ENCODE data around the gene PAGE3. TPM values are rescaled to one million over a fixed set of nuclear protein-coding genes. Genes with fewer than 3 reads are reported as not detected.

PAGE3 gene
- total RNA-seq (2012; rRNA removed) (not detected in 2 replicates), polyA plus RNA-seq (2012; rRNA removed) (not detected in 2 replicates), Bru-seq, nascent RNA (not detected), BruChase-seq, experiment 1, labeled RNA remaining after a 6-hour chase (not detected), BruChase-seq, experiment 2, labeled RNA remaining after a 2-hour chase (not detected)
- polyA plus RNA-seq (2012; cell fraction: cytosol; rRNA removed): not detected in 2 replicates
- polyA plus RNA-seq (2012; cell fraction: nucleus; rRNA removed; ENCODE audit: low replicate concordance): not detected in 2 replicates
- long read RNA-seq: 0 reads

- Histone ChIP-seq H3K9ac (ENCODE audit: low read depth, low read length) (no peak within 1 kb of the TSS), H3K27ac (ENCODE audit: insufficient read depth, low read length) (no peak within 1 kb of the TSS), H3K14ac (replicated peaks; ENCODE audit: low read depth, low read length) (no peak within 1 kb of the TSS), H2AFZ (replicated peaks; ENCODE audit: low read length, poor library complexity) (no peak within 1 kb of the TSS), H3K4ac (ENCODE audit: low read depth, low read length) (no peak within 1 kb of the TSS), H3K9me1 (ENCODE audit: insufficient read depth, low read length) (no peaks in the 10 kb centered on the region), H3K79me1 (ENCODE audit: low read depth in 1 of 2, low read length in 2 of 2) (no peaks in the 10 kb centered on the region), H2AK5ac (ENCODE audit: low read depth, low read length) (no peak within 1 kb of the TSS), H4K20me1 (ENCODE audit: insufficient read depth, low read length) (no peaks in the 10 kb centered on the region), H3K4me3 (ENCODE audit: insufficient read depth, low read depth, low read length) (no peak within 1 kb of the TSS), H3K18ac (ENCODE audit: low read depth, low read length) (no peak within 1 kb of the TSS), H4K8ac (ENCODE audit: low read depth in 2 of 2, low read length in 2 of 2) (no peak within 1 kb of the TSS), H2BK20ac (ENCODE audit: low read depth, low read length) (no peak within 1 kb of the TSS), H2AK9ac (replicated peaks; ENCODE audit: low read depth, low read length, poor library complexity) (no peak within 1 kb of the TSS), H4K5ac (ENCODE audit: low read depth, low read length) (no peak within 1 kb of the TSS), H3K56ac (ENCODE audit: extremely low read depth, insufficient read depth, low read length) (no peak within 1 kb of the TSS), H3K23ac (ENCODE audit: low read depth, low read length) (no peak within 1 kb of the TSS), H3K4me2 (ENCODE audit: low read depth, low read length) (no peak within 1 kb of the TSS), H3K9me3 (ENCODE audit: control insufficient read depth, insufficient read depth, low read length) (no peaks in the 10 kb centered on the region; the same call in 1 of the 2 replicates), H2BK15ac (ENCODE audit: low read depth, low read length) (no peak within 1 kb of the TSS), H2BK120ac (ENCODE audit: low read depth, low read length) (no peak within 1 kb of the TSS), H3K27me3 (ENCODE audit: control insufficient read depth, insufficient read depth, low read length) (no peaks in the 10 kb centered on the region), H2BK5ac (ENCODE audit: low read depth, low read length, poor library complexity, severe bottlenecking) (no peak within 1 kb of the TSS), H4K91ac (ENCODE audit: insufficient read depth, low read depth, low read length) (no peak within 1 kb of the TSS), H3K4me1 (ENCODE audit: control insufficient read depth, insufficient read depth, low read length) (no peaks in the 10 kb centered on the region), H3K36me3 (ENCODE audit: control insufficient read depth, insufficient read depth, low read length) (no peaks in the 10 kb centered on the region)
- no TSS peak for BruUV-seq (replicated peaks)
- in situ Hi-C loops (cut with MboI; ENCODE audit: low sequenced_read_pairs): no loop called here
- WGBS, 2 experiments (ENCODE audit: extremely low coverage in 2 of 2, insufficient read length in 1 of 2): 71% methylated on average over 1 of the region's 5 CpGs; no CpG with 5 or more reads in 1 of the 2 experiments
- dilution Hi-C loops (cut with HindIII; ENCODE audit: low sequenced_read_pairs, unreplicated experiment): no loop called here
- no peak for TF ChIP-seq MXI1 (IDR thresholded peaks at IDR 0.05; ENCODE audit: borderline replicate concordance, low read depth, low read length)
- TF ChIP-seq, protein P1, sequence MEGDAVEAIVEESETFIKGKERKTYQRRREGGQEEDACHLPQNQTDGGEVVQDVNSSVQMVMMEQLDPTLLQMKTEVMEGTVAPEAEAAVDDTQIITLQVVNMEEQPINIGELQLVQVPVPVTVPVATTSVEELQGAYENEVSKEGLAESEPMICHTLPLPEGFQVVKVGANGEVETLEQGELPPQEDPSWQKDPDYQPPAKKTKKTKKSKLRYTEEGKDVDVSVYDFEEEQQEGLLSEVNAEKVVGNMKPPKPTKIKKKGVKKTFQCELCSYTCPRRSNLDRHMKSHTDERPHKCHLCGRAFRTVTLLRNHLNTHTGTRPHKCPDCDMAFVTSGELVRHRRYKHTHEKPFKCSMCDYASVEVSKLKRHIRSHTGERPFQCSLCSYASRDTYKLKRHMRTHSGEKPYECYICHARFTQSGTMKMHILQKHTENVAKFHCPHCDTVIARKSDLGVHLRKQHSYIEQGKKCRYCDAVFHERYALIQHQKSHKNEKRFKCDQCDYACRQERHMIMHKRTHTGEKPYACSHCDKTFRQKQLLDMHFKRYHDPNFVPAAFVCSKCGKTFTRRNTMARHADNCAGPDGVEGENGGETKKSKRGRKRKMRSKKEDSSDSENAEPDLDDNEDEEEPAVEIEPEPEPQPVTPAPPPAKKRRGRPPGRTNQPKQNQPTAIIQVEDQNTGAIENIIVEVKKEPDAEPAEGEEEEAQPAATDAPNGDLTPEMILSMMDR (conservative IDR thresholded peaks at IDR 0.05; ENCODE audit: low read depth, low read length): no peak
- no peak for TF ChIP-seq RCOR1 (IDR thresholded peaks at IDR 0.05; ENCODE audit: insufficient replicate concordance, low read length)
- no peak for TF ChIP-seq RAD21 (IDR thresholded peaks at IDR 0.05; ENCODE audit: low read length)
- no peak for TF ChIP-seq MAFK (IDR thresholded peaks at IDR 0.05; ENCODE audit: low read depth, low read length)
- no peak for TF ChIP-seq BHLHE40 (IDR thresholded peaks at IDR 0.05; ENCODE audit: low read depth, low read length)
- no peak for TF ChIP-seq CHD1 (IDR thresholded peaks at IDR 0.05; ENCODE audit: low read depth, low read length)
- TF ChIP-seq FOS (IDR thresholded peaks at IDR 0.05; ENCODE audit: low read depth, low read length): no peak
- no peak for TF ChIP-seq NFE2L2 (IDR thresholded peaks at IDR 0.05; ENCODE audit: low read depth, low read length)
- no peak for TF ChIP-seq POLR2A (IDR thresholded peaks at IDR 0.05; ENCODE audit: low read depth, low read length)
- TF ChIP-seq RFX5 (IDR thresholded peaks at IDR 0.05; ENCODE audit: low read depth, low read length): no peak
- TF ChIP-seq, protein P2, sequence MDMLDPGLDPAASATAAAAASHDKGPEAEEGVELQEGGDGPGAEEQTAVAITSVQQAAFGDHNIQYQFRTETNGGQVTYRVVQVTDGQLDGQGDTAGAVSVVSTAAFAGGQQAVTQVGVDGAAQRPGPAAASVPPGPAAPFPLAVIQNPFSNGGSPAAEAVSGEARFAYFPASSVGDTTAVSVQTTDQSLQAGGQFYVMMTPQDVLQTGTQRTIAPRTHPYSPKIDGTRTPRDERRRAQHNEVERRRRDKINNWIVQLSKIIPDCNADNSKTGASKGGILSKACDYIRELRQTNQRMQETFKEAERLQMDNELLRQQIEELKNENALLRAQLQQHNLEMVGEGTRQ (IDR thresholded peaks at IDR 0.05; ENCODE audit: low read depth, low read length): no peak
- CTCF ChIA-PET: no interaction called here
- DNase-seq: no peak
- intact Hi-C loops (cut with micrococcal nuclease): no loop called here
- POLR2A ChIA-PET (ENCODE audit: unreplicated experiment): no interaction called here
- ATAC-seq (ENCODE audit: low read depth): no peak
Measured at GRCh38 chrX:55264816-55265215, at the start of gene PAGE3. PAGE3 (minus strand) TSS chrX:55264916; CDS start chrX:55263903, 1,013 bp downstream.
